ENCODE results near the gene DPM2. TPM values are rescaled to one million over a fixed set of nuclear protein-coding genes. Genes with fewer than 3 reads are reported as not detected.

DPM2 gene
- total RNA-seq, 1 donor from 2014 or later, result 29.2 TPM

GRCh38 chr9:127953768-127954505 lies 16.3 kb upstream of the DPM2 start:
- no peaks in the 10 kb centered on the region for H3K27me3 Mint-ChIP-seq (ENCODE audit: unreplicated experiment)
- H3K4me1 Mint-ChIP-seq (ENCODE audit: unreplicated experiment), result peaks cover 36% of the 10 kb centered on the region
- no peak overlapping the region for H3K27ac Mint-ChIP-seq (ENCODE audit: unreplicated experiment)
- H3K9me3 Mint-ChIP-seq (ENCODE audit: unreplicated experiment), result no peaks in the 10 kb centered on the region
- no peak for DNase-seq (ENCODE audit: extremely low spot score, unreplicated experiment)
- H3K36me3 Mint-ChIP-seq (ENCODE audit: unreplicated experiment), result peaks cover 5% of the 10 kb centered on the region
- no peak overlapping the region for H3K4me3 Mint-ChIP-seq (ENCODE audit: unreplicated experiment)
- TF ChIP-seq, protein P1, sequence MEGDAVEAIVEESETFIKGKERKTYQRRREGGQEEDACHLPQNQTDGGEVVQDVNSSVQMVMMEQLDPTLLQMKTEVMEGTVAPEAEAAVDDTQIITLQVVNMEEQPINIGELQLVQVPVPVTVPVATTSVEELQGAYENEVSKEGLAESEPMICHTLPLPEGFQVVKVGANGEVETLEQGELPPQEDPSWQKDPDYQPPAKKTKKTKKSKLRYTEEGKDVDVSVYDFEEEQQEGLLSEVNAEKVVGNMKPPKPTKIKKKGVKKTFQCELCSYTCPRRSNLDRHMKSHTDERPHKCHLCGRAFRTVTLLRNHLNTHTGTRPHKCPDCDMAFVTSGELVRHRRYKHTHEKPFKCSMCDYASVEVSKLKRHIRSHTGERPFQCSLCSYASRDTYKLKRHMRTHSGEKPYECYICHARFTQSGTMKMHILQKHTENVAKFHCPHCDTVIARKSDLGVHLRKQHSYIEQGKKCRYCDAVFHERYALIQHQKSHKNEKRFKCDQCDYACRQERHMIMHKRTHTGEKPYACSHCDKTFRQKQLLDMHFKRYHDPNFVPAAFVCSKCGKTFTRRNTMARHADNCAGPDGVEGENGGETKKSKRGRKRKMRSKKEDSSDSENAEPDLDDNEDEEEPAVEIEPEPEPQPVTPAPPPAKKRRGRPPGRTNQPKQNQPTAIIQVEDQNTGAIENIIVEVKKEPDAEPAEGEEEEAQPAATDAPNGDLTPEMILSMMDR (IDR thresholded peaks at IDR 0.05), result no peak

- H3K27me3 Mint-ChIP-seq (ENCODE audit: unreplicated experiment), result no peaks in the 10 kb centered on the region
- no peaks in the 10 kb centered on the region for H3K9me3 Mint-ChIP-seq (ENCODE audit: unreplicated experiment)
- TF ChIP-seq, protein P1 (IDR thresholded peaks at IDR 0.05), result no peak
These were observed 15.5 kb upstream of the DPM2 start for GRCh38 chr9:127953154-127953553.

GRCh38 chr9:127950513-127951289 lies 13.0 kb upstream of the DPM2 start:
- Mint-ChIP-seq H3K4me1 (ENCODE audit: unreplicated experiment) (peaks cover 42% of the 10 kb centered on the region), H3K36me3 (ENCODE audit: unreplicated experiment) (peaks cover 7% of the 10 kb centered on the region), H3K27me3 (ENCODE audit: unreplicated experiment) (no peaks in the 10 kb centered on the region), H3K9me3 (ENCODE audit: unreplicated experiment) (no peaks in the 10 kb centered on the region), H3K27ac (ENCODE audit: unreplicated experiment) (no peak overlapping the region), H3K4me3 (ENCODE audit: unreplicated experiment) (no peak overlapping the region)
- TF ChIP-seq, protein P1 (IDR thresholded peaks at IDR 0.05), result no peak
- no peak for DNase-seq (ENCODE audit: extremely low spot score, unreplicated experiment)

More at GRCh38 chr9:127953154-127953553, 15.5 kb upstream of the DPM2 start:
- H3K4me3 Mint-ChIP-seq (ENCODE audit: unreplicated experiment), result no peak overlapping the region
- H3K36me3 Mint-ChIP-seq (ENCODE audit: unreplicated experiment), result peaks cover 5% of the 10 kb centered on the region
- no peak overlapping the region for H3K27ac Mint-ChIP-seq (ENCODE audit: unreplicated experiment)
- peaks cover 41% of the 10 kb centered on the region for H3K4me1 Mint-ChIP-seq (ENCODE audit: unreplicated experiment)
- DNase-seq (ENCODE audit: extremely low spot score, unreplicated experiment), result no peak

GRCh38 chr9:127949827-127950512 lies 12.3 kb upstream of the DPM2 start:
- no peaks in the 10 kb centered on the region for H3K27me3 Mint-ChIP-seq (ENCODE audit: unreplicated experiment)
- TF ChIP-seq, protein P1 (IDR thresholded peaks at IDR 0.05), result no peak
- H3K4me3 Mint-ChIP-seq (ENCODE audit: unreplicated experiment), result no peak overlapping the region
- H3K9me3 Mint-ChIP-seq (ENCODE audit: unreplicated experiment), result no peaks in the 10 kb centered on the region
- H3K27ac Mint-ChIP-seq (ENCODE audit: unreplicated experiment), result no peak overlapping the region
- no peak for DNase-seq (ENCODE audit: extremely low spot score, unreplicated experiment)
- H3K36me3 Mint-ChIP-seq (ENCODE audit: unreplicated experiment), result peaks cover 7% of the 10 kb centered on the region
- H3K4me1 Mint-ChIP-seq (ENCODE audit: unreplicated experiment), result peaks cover 36% of the 10 kb centered on the region
